Peyer's patch (tissue), 4 donors: ENCODE data around the gene YIF1A.

Experiments used
- CTCF ChIP-seq, 6 experiments: fragments of 450-650 bp in 4 of 6; fragments of 200-600 bp in 2 of 6; sonication (generic) in 1 of 6; IDR thresholded peaks; one replicate each; pipeline ENCODE4 v1.5.1; 2017 to 2019; ENCODE audit warnings: antibody characterized with exemption in 6 of 6, mild to moderate bottlenecking in 3 of 6, moderate library complexity in 1 of 6
- POLR2A ChIP-seq, 2 donors: fragments of 450-650 bp; IDR thresholded peaks; one replicate each; pipeline ENCODE4 v1.5.1; 2017; ENCODE audit warnings: antibody characterized with exemption in 2 of 2, mild to moderate bottlenecking in 2 of 2, moderate library complexity in 2 of 2

GRCh38 chr11:66263785-66264184 lies 25.2 kb downstream of the YIF1A start:
- TF ChIP-seq CTCF (IDR thresholded peaks at IDR 0.05), result no peak
- no peak for TF ChIP-seq POLR2A (IDR thresholded peaks at IDR 0.05)
